Endodermal cell (in vitro differentiated cells): ENCODE results near the gene RPS6KA4. TPM values are rescaled to one million over a fixed set of nuclear protein-coding genes. Genes with fewer than 3 reads are reported as not detected.

ENCODE experiments used
- DNase-seq: peaks from one replicate; pipeline ENCODE4 v3.0.0-alpha.2; 2017
- H3K27ac ChIP-seq: 2 replicates; pipeline ENCODE4 v1.5.1; 2013; ENCODE audit warnings: mild to moderate bottlenecking, low read depth, low read length, moderate library complexity
- H3K27me3 ChIP-seq: 2 replicates; pipeline ENCODE4 v1.6.1; 2013; ENCODE audit warnings: mild to moderate bottlenecking, low read length, moderate library complexity; ENCODE audit not compliant: insufficient read depth, control insufficient read depth, poor library complexity, severe bottlenecking
- H3K36me3 ChIP-seq: 2 replicates; pipeline ENCODE4 v1.7.0; 2013; ENCODE audit warnings: mild to moderate bottlenecking, low read length, moderate library complexity; ENCODE audit not compliant: control insufficient read depth, insufficient read depth
- H3K4me1 ChIP-seq: one replicate; pipeline ENCODE4 v1.7.0; 2013; ENCODE audit warnings: low read length; ENCODE audit not compliant: control insufficient read depth, insufficient read depth
- H3K4me3 ChIP-seq: 2 replicates; pipeline ENCODE4 v1.5.1; 2013; ENCODE audit warnings: mild to moderate bottlenecking, low read length, moderate library complexity
- H3K9ac ChIP-seq: 2 replicates; pipeline ENCODE4 v1.6.1; 2013; ENCODE audit warnings: mild to moderate bottlenecking, low read length, moderate library complexity; ENCODE audit not compliant: poor library complexity, severe bottlenecking; ENCODE audit errors: extremely low read depth
- H3K9me3 ChIP-seq: 2 replicates; pipeline ENCODE4 v1.6.1; 2013; ENCODE audit warnings: mild to moderate bottlenecking, low read length, moderate library complexity; ENCODE audit not compliant: control insufficient read depth
- H3K27ac Mint-ChIP-seq: 2 replicates; pipeline ENCODE4 v1.8.0; 2020; ENCODE audit warnings: mixed read lengths
- H3K27me3 Mint-ChIP-seq: 2 replicates; pipeline ENCODE4 v1.8.0; 2021; ENCODE audit warnings: mild to moderate bottlenecking, mixed read lengths; ENCODE audit not compliant: insufficient read depth
- H3K36me3 Mint-ChIP-seq: 2 replicates; pipeline ENCODE4 v1.8.0; 2020; ENCODE audit warnings: low read depth, mixed read lengths
- H3K4me1 Mint-ChIP-seq: 2 replicates; pipeline ENCODE4 v1.8.0; 2020; ENCODE audit warnings: mixed read lengths
- H3K4me3 Mint-ChIP-seq: 2 replicates; pipeline ENCODE4 v1.8.0; 2020; ENCODE audit warnings: mild to moderate bottlenecking, moderate library complexity, mixed read lengths
- H3K9me3 Mint-ChIP-seq: 2 replicates; pipeline ENCODE4 v1.8.0; 2020; ENCODE audit warnings: mild to moderate bottlenecking, mixed read lengths
- CTCF ChIP-seq: fragments of 200-600 bp; sonication (generic); conservative IDR thresholded peaks from 2 replicates; pipeline ENCODE4 v1.5.0; 2021; ENCODE audit warnings: antibody characterized with exemption, mild to moderate bottlenecking
- WGBS, 2 experiments: methylation state at CpG; one replicate each; pipeline versions ENCODE4 v1.1.5 to v1.1.7; 2013; ENCODE audit warnings: missing lambda C conversion rate in 2 of 2, mixed read lengths in 1 of 2; ENCODE audit not compliant: insufficient coverage in 1 of 2, insufficient read length in 1 of 2; 5-methylcytosine and 5-hydroxymethylcytosine counted together
- total RNA-seq, 2 donors: library from RNA; stranded (reverse); fragmentation: NEBNext Ultra II Directional in 1 of 2; extraction: Animal tissue kit (Norgen Biotek cat#: 25700) in 1 of 2; gene quantifications; 2 replicates in 1 of 2; 3 replicates in 1 of 2; pipeline ENCODE4 v1.2.1, GENCODE V29; 2021

The RPS6KA4 gene
- total RNA-seq, 2 donors from 2014 or later = 13.5 to 14.5 TPM

GRCh38 chr11:64403106-64403505, 44.1 kb downstream of the RPS6KA4 start:
- DNase-seq = no peak
- Histone ChIP-seq H3K9ac (no peak overlapping the region), H3K27me3 (no peaks in the 10 kb centered on the region), H3K4me1 (no peaks in the 10 kb centered on the region), H3K9me3 (no peaks in the 10 kb centered on the region), H3K36me3 (no peaks in the 10 kb centered on the region), H3K27ac (no peak overlapping the region), H3K4me3 (no peak overlapping the region)
- TF ChIP-seq CTCF = no peak
- Mint-ChIP-seq H3K4me3 (no peak overlapping the region), H3K27ac (no peak overlapping the region), H3K9me3 (peaks cover 9% of the 10 kb centered on the region), H3K36me3 (no peaks in the 10 kb centered on the region), H3K4me1 (peaks cover 8% of the 10 kb centered on the region), H3K27me3 (peaks cover 3% of the 10 kb centered on the region)
- WGBS, 2 experiments = 86 to 94% methylated on average over 2 to 5 of the region's 5 CpGs

- Histone ChIP-seq H3K9ac (no peak overlapping the region), H3K4me3 (no peak overlapping the region), H3K4me1 (no peaks in the 10 kb centered on the region), H3K27me3 (no peaks in the 10 kb centered on the region), H3K27ac (peak overlapping the region; percentile 32), H3K36me3 (no peaks in the 10 kb centered on the region), H3K9me3 (no peaks in the 10 kb centered on the region)
- H3K4me1 Mint-ChIP-seq = peaks cover 8% of the 10 kb centered on the region
- no peak for DNase-seq
- 71 to 80% methylated on average over 7 to 10 of the region's 10 CpGs for WGBS, 2 experiments
- peaks cover 3% of the 10 kb centered on the region for H3K27me3 Mint-ChIP-seq
- no peak overlapping the region for H3K4me3 Mint-ChIP-seq
- no peak overlapping the region for H3K27ac Mint-ChIP-seq
- H3K36me3 Mint-ChIP-seq = no peaks in the 10 kb centered on the region
- no peak for TF ChIP-seq CTCF
- H3K9me3 Mint-ChIP-seq = peaks cover 9% of the 10 kb centered on the region
These were observed 47.4 kb downstream of the RPS6KA4 start for GRCh38 chr11:64406221-64406946.

GRCh38 chr11:64407221-64407620, 48.3 kb downstream of the RPS6KA4 start:
- Mint-ChIP-seq H3K4me3 (no peak overlapping the region), H3K36me3 (no peaks in the 10 kb centered on the region), H3K9me3 (peaks cover 9% of the 10 kb centered on the region), H3K27me3 (peaks cover 3% of the 10 kb centered on the region), H3K4me1 (peaks cover 8% of the 10 kb centered on the region), H3K27ac (peak overlapping the region; percentile 17)
- H3K9ac ChIP-seq = no peak overlapping the region
- H3K9me3 ChIP-seq = no peaks in the 10 kb centered on the region
- no peak for DNase-seq
- peak overlapping the region; percentile 44 for H3K27ac ChIP-seq
- no peaks in the 10 kb centered on the region for H3K4me1 ChIP-seq
- no peak for TF ChIP-seq CTCF
- no peak overlapping the region for H3K4me3 ChIP-seq
- H3K27me3 ChIP-seq = no peaks in the 10 kb centered on the region
- no peaks in the 10 kb centered on the region for H3K36me3 ChIP-seq
- 85 to 91% methylated on average over 6 to 11 of the region's 11 CpGs for WGBS, 2 experiments
